Activated CD4-positive, alpha-beta T cell treated with anti-CD3 and anti-CD28 coated beads for 36 hours (primary cell): ENCODE results near the gene EMCN. TPM values are rescaled to one million over a fixed set of nuclear protein-coding genes. Genes with fewer than 3 reads are reported as not detected.

Experiments used
- ATAC-seq: fragments of 200-7000 bp; cut with Tn5 transposase; one replicate; pipeline ENCODE4 v1.10.0; 2021; ENCODE audit warnings: mild to moderate bottlenecking, moderate library complexity
- CTCF ChIA-PET: fragments of 350-600 bp; sonication (Branson Sonifier 250); formaldehyde crosslinking; loops from one replicate; lab custom pipeline; 2021; ENCODE audit warnings: antibody characterized with exemption; lab: Charles Lee
- POLR2A ChIA-PET: fragments of 350-600 bp; sonication (Branson Sonifier 250); formaldehyde crosslinking; loops from one replicate; lab custom pipeline; 2021; ENCODE audit warnings: antibody characterized with exemption, inconsistent platforms; lab: Charles Lee
- DNase-seq: peaks from one replicate; pipeline ENCODE4 v3.0.0-alpha.2; 2020
- H3K27ac Mint-ChIP-seq: one replicate; pipeline ENCODE4 v1.8.0; 2021; ENCODE audit warnings: mixed read lengths
- H3K27me3 Mint-ChIP-seq: one replicate; pipeline ENCODE4 v1.8.0; 2021; ENCODE audit warnings: mixed read lengths
- H3K36me3 Mint-ChIP-seq: one replicate; pipeline ENCODE4 v1.8.0; 2021; ENCODE audit warnings: low read depth, mixed read lengths
- H3K4me1 Mint-ChIP-seq: one replicate; pipeline ENCODE4 v1.8.0; 2021; ENCODE audit warnings: mixed read lengths
- H3K4me3 Mint-ChIP-seq: one replicate; pipeline ENCODE4 v1.8.0; 2021; ENCODE audit warnings: mild to moderate bottlenecking, moderate library complexity, mixed read lengths
- H3K9me3 Mint-ChIP-seq: one replicate; pipeline ENCODE4 v1.8.0; 2021; ENCODE audit warnings: low read depth, mixed read lengths
- intact Hi-C, 2 experiments: fragments of 100-400 bp; cut with DNase I in 1 of 2; cut with micrococcal nuclease in 1 of 2; formaldehyde crosslinking; loops; one replicate each; pipeline versions ENCODE4 v1.14.2 to v1.15.1; 2022 to 2024; cut with DNase I, micrococcal nuclease
- total RNA-seq, 2 experiments: library from RNA; stranded (reverse); gene quantifications; one replicate each; pipeline ENCODE4 v1.2.3, GENCODE V29; 2021

Gene EMCN
- total RNA-seq, 2 experiments from 2014 or later = not detected

DNA sequence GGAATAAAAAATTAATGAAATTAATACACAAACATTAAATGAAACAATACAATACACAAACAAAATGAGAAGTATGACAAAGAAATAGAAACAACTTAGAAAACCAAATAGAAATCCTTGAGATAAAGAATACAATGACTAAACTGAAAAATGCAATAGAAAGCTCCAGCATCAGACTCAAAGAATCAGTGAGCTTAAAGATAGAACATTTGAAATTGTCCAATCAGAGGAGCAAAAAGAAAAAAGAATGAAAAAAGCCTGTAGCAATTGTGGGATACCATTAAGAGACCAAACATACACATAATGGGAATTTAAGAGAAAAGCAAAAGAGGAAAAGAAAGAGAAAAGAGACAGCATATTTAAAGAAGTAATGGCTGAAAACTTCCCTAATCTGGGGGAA lies 25.7 kb downstream of the EMCN start:
- no peak for ATAC-seq
- H3K4me1 Mint-ChIP-seq = no peaks in the 10 kb centered on the region
- DNase-seq = no peak
- H3K4me3 Mint-ChIP-seq = no peak overlapping the region
- ChIA-PET CTCF (interaction anchor here (0.6 kb wide), 1 partner anchor 438 kb away, joined by 3 read pairs; no protein-coding TSS in a partner anchor), POLR2A (no interaction called here)
- peaks cover 2% of the 10 kb centered on the region for H3K27me3 Mint-ChIP-seq
- peaks cover 1% of the 10 kb centered on the region for H3K36me3 Mint-ChIP-seq
- peaks cover 8% of the 10 kb centered on the region for H3K9me3 Mint-ChIP-seq
- H3K27ac Mint-ChIP-seq = no peak overlapping the region
- intact Hi-C loops = no loop called here

DNA sequence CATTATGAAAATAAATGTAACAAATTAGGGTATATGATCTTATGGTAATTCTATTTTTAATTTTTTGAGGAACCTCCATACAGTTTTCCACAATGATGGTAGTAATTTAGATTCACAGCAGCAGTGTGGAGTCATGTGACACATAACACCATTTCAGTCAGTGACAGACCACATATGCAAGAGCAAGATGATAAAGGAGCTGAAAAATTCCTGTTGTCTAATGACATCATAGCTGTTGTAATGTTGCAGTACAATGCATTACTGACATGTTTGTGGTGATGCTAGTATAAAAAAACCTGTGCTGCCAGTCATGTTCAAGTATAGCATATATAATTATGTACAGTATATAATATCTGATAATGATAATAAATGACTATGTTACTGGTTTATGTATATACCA lies 28.5 kb downstream of the EMCN start:
- CTCF ChIA-PET = interaction anchor here (1.2 kb wide), 1 partner anchor 11 kb away, joined by 4 read pairs; no protein-coding TSS in a partner anchor
- POLR2A ChIA-PET = no interaction called here
- DNase-seq (no peak), ATAC-seq (no peak)
- H3K27ac Mint-ChIP-seq = no peak overlapping the region
- peaks cover 1% of the 10 kb centered on the region for H3K36me3 Mint-ChIP-seq
- intact Hi-C loops = no loop called here
- H3K27me3 Mint-ChIP-seq = peaks cover 2% of the 10 kb centered on the region
- H3K4me3 Mint-ChIP-seq = no peak overlapping the region
- no peaks in the 10 kb centered on the region for H3K4me1 Mint-ChIP-seq
- peaks cover 8% of the 10 kb centered on the region for H3K9me3 Mint-ChIP-seq

DNA sequence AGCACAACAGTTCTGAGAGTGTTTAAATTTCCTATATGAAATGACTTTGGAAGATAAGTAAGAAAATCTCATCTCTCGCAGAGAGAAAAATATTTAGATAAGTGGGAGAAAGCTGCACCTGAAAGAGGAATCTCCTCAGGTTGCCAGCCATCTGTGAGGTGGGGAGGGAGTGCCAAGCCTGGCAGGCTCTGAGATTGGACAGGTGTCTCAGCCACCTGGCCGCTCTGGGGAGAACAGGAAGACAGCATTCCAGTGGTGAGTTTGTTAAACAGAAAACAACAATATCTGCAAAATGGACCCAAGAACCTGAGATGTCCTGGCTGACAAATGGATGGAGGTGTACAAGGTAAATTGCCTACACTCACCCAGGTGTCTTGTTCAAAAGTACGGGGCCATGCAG lies 31.3 kb downstream of the EMCN start:
- Mint-ChIP-seq H3K4me1 (no peaks in the 10 kb centered on the region), H3K36me3 (no peaks in the 10 kb centered on the region), H3K9me3 (no peaks in the 10 kb centered on the region), H3K27ac (no peak overlapping the region), H3K27me3 (no peaks in the 10 kb centered on the region), H3K4me3 (no peak overlapping the region)
- ATAC-seq (no peak), DNase-seq (no peak)
- CTCF ChIA-PET = interaction anchor here (0.6 kb wide), 1 partner anchor 1274 kb away, joined by 3 read pairs; no protein-coding TSS in a partner anchor
- POLR2A ChIA-PET = no interaction called here
- intact Hi-C loops = no loop called here

DNA sequence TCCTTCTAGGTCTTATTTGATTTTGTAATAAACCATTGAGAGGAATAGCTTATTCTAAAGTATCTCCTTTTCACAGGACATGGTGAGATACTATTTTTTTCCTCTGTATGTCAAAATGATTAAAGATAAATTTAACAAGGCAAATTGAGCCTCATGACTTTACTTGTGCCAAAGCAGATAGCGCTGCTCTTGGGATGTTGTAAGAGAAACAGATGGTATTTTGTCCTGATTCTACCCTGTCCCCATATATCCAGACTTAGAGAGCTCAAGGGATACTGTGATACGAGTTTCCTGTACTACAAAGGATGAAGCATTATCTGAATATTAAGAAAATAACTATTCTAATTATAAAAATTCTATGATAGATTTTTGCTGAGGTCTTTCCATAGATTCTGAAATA lies 34.0 kb downstream of the EMCN start:
- Mint-ChIP-seq H3K27me3 (no peaks in the 10 kb centered on the region), H3K4me3 (no peak overlapping the region), H3K27ac (no peak overlapping the region), H3K9me3 (no peaks in the 10 kb centered on the region), H3K36me3 (no peaks in the 10 kb centered on the region), H3K4me1 (no peaks in the 10 kb centered on the region)
- CTCF ChIA-PET = no interaction called here
- DNase-seq = no peak
- ATAC-seq = no peak
- intact Hi-C loops = no loop called here
- POLR2A ChIA-PET = no interaction called here

DNA sequence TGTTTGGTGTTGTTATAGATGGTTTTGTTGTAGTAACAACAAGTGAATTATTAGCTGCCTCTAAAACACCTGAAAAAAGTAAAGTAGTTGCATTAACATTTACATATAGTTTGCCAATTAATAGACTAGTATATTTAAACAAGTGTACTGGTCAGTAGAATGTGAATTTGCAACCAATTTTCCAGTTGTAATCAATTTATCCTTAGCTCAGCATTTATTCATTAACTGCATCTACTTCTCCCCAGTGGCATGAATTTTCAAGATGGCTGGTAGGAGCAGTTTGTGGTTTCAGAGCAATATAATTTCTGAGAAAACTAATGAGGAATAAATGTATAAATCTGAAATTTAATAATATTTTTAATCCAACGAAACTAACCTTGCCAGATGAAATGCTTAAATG lies 37.9 kb downstream of the EMCN start:
- DNase-seq (no peak), ATAC-seq (no peak)
- no peak overlapping the region for H3K4me3 Mint-ChIP-seq
- no peaks in the 10 kb centered on the region for H3K36me3 Mint-ChIP-seq
- no peak overlapping the region for H3K27ac Mint-ChIP-seq
- intact Hi-C loops = no loop called here
- no peaks in the 10 kb centered on the region for H3K4me1 Mint-ChIP-seq
- ChIA-PET POLR2A (no interaction called here), CTCF (no interaction called here)
- no peaks in the 10 kb centered on the region for H3K9me3 Mint-ChIP-seq
- H3K27me3 Mint-ChIP-seq = no peaks in the 10 kb centered on the region

DNA sequence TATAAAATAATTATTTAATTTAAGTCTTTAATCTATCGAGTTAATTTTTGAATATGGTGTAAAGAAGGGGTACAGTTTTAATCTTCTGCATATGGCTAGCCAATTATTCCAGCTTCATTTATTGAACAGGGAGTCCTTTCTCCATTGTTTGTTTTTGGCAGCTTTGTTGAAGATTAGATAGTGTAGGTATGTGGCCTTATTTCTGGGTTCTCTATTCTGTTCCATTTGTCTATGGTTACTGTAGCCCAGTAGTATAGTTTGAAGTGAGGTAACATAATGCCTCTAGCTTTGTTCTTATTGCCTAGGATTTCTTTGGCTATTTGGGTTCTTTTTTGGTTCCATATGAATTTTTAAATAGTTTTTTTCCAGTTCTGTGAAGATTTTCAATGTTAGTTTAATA lies 48.3 kb downstream of the EMCN start:
- ATAC-seq (no peak), DNase-seq (no peak)
- ChIA-PET POLR2A (no interaction called here), CTCF (interaction anchor here (1.1 kb wide), 1 partner anchor 24 kb away, joined by 3 read pairs; no protein-coding TSS in a partner anchor)
- H3K4me1 Mint-ChIP-seq = no peaks in the 10 kb centered on the region
- intact Hi-C loops = no loop called here
- H3K27ac Mint-ChIP-seq = no peak overlapping the region
- H3K27me3 Mint-ChIP-seq = no peaks in the 10 kb centered on the region
- H3K36me3 Mint-ChIP-seq = no peaks in the 10 kb centered on the region
- H3K9me3 Mint-ChIP-seq = no peaks in the 10 kb centered on the region
- no peak overlapping the region for H3K4me3 Mint-ChIP-seq

DNA sequence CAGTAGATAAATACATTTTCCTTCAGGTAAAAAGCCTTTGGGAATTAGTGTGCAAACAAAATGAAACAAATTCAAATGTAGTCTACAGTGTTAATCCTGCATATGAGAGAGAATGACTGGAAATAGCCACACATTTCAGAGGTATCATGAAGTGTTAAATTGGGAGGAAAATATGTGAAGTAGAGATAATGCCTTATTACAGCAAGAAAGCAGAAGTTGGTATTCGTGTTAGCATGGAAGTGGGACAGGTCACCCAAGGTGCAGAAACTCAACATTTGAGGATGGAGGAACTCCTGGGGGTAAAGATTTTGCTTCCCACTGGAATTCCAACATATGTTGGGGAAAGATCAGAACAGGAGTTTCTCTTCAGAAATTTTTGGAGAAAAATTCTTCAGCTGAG lies 51.3 kb downstream of the EMCN start:
- DNase-seq (no peak), ATAC-seq (no peak)
- Mint-ChIP-seq H3K36me3 (no peaks in the 10 kb centered on the region), H3K4me1 (no peaks in the 10 kb centered on the region), H3K27me3 (no peaks in the 10 kb centered on the region), H3K4me3 (no peak overlapping the region), H3K27ac (no peak overlapping the region), H3K9me3 (no peaks in the 10 kb centered on the region)
- POLR2A ChIA-PET = no interaction called here
- CTCF ChIA-PET = no interaction called here
- intact Hi-C loops = no loop called here

DNA sequence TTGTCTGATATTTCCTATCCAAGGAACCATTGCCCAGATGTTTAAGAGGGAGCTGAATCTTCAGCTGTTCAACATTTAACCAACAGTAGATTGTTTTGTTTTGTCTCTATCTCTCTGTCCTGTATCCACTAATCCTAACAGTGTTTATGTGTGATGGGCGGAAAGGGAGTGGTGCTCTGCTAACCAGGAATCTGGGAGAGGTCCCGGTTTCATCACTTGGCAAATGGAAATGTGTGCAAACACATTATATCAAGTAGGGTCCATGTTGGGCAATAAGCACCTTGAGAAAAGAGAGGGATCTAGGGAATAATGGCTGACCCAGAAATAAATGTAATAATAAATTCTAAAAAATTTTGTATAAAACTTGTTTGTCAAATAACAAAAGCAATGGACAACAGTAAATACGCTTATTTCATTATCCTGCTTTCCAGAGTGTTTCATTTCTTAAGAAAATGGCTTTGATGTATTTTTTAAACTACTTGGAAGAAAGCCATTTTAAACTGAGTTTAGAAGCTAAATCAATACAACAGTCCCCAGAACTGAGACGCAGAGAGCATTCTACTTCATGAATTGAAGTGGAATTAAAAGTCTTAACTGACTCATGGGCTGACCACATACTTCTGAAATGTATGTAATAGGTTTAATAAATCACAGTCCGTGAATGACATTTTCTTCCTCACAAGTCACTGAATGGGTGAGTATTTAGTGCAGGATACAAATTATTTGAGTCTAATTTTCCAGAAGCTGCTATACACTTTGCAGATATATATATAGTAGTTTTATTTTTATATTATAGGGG lies 55.8 kb downstream of the EMCN start:
- Mint-ChIP-seq H3K36me3 (no peaks in the 10 kb centered on the region), H3K9me3 (no peaks in the 10 kb centered on the region), H3K4me1 (peaks cover 11% of the 10 kb centered on the region), H3K27me3 (no peaks in the 10 kb centered on the region), H3K27ac (no peak overlapping the region), H3K4me3 (no peak overlapping the region)
- ATAC-seq (no peak), DNase-seq (no peak)
- intact Hi-C loops = no loop called here
- ChIA-PET POLR2A (no interaction called here), CTCF (interaction anchor here (0.7 kb wide), 1 partner anchor 190 kb away, joined by 3 read pairs; no protein-coding TSS in a partner anchor)

DNA sequence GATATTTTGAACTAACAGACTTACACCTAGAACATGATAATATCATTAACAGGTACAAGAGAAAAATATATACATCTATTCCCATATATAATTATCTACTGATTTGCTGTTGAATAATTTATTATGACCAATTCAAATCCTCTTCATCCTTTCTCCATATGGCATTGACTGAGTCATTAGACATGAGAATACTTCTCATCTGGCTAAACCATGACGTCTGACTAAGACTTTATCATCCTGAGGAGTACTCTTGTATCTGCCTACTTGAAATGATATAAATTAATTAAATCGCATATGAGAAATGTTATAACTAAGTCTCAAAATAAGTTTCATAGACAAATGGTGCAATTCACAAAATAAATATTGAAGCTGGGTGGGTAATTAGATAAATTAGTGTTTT lies 67.4 kb downstream of the EMCN start:
- Mint-ChIP-seq H3K4me1 (peaks cover 1% of the 10 kb centered on the region), H3K9me3 (peaks cover 3% of the 10 kb centered on the region), H3K27ac (no peak overlapping the region), H3K27me3 (peaks cover 2% of the 10 kb centered on the region), H3K36me3 (no peaks in the 10 kb centered on the region), H3K4me3 (no peak overlapping the region)
- intact Hi-C loops = no loop called here
- DNase-seq (no peak), ATAC-seq (no peak)
- CTCF ChIA-PET = interaction anchor here (0.8 kb wide), 1 partner anchor 10 kb away, joined by 3 read pairs; no protein-coding TSS in a partner anchor
- POLR2A ChIA-PET = no interaction called here

DNA sequence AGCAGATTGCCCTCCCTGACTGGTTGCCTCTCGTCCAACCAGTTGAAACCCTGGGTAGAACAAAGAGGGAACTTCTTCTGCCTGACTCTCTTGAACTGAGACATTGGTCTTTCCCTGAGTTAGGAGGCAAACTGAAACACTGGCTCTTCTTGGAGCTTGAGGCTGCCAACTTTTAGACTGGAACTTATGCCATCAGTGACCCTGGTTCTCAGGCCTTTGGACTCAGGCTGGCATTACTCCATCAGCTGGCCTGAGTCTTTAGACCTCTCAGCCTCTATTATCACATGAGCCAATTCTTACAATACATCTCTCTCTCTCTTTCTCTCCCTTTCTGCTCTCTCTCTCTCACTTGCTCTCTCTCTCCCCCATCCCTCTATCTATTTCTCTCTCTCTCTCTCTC lies 86.4 kb downstream of the EMCN start:
- H3K36me3 Mint-ChIP-seq = no peaks in the 10 kb centered on the region

DNA sequence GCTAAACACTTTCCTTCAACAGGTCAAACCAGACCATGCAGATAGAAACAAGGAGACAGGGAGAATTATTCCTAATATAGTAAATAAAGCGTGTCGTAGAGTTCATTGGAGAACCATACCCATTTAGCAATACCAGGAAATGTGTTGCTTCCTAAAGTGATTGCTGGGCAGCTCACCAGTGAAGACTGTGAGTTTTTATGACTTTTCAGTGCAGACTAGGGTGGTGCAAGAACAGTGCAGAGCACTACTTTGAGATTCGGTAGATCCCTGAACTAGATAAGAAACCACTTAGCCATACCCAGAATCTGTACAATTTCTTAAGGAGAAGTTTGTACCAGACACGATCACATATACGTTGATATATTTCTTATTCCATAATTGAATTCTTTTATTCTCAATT lies 87.4 kb downstream of the EMCN start:
- intact Hi-C loops = no loop called here
- ChIA-PET CTCF (no interaction called here), POLR2A (no interaction called here)
- Mint-ChIP-seq H3K27me3 (no peaks in the 10 kb centered on the region), H3K4me1 (peaks cover 9% of the 10 kb centered on the region), H3K9me3 (no peaks in the 10 kb centered on the region), H3K27ac (no peak overlapping the region), H3K36me3 (no peaks in the 10 kb centered on the region), H3K4me3 (no peak overlapping the region)
- DNase-seq = no peak
- no peak for ATAC-seq

More for the DNA sequence above, 86.4 kb downstream of the EMCN start:
- ChIA-PET CTCF (no interaction called here), POLR2A (no interaction called here)
- Mint-ChIP-seq H3K4me3 (no peak overlapping the region), H3K9me3 (no peaks in the 10 kb centered on the region), H3K27me3 (no peaks in the 10 kb centered on the region), H3K4me1 (peaks cover 9% of the 10 kb centered on the region), H3K27ac (no peak overlapping the region)
- intact Hi-C loops = no loop called here
- ATAC-seq (no peak), DNase-seq (no peak)

DNA sequence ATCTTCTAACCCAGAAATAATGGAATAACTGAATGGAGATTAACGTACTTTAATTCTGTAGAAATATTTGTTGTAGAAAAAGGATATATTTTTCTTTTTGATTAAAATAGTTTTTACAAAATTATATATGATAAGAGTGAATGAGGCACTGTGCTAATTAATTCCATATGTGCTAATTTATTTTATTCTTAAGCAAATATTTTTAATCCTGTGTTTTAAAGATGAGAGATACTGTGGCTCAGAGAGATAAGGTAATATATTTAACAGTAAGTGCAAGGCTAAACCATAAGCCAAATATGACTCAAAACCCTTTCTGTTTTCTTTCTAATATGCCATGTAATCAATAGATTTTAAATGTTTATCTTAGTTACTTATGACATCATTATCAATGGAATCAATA lies 88.2 kb downstream of the EMCN start:
- CTCF ChIA-PET = no interaction called here
- intact Hi-C loops = no loop called here
- no peak overlapping the region for H3K4me3 Mint-ChIP-seq
- POLR2A ChIA-PET = no interaction called here
- DNase-seq (no peak), ATAC-seq (no peak)
- H3K9me3 Mint-ChIP-seq = no peaks in the 10 kb centered on the region
- no peaks in the 10 kb centered on the region for H3K36me3 Mint-ChIP-seq
- peaks cover 9% of the 10 kb centered on the region for H3K4me1 Mint-ChIP-seq
- no peak overlapping the region for H3K27ac Mint-ChIP-seq
- no peaks in the 10 kb centered on the region for H3K27me3 Mint-ChIP-seq
